CD4-positive, alpha-beta memory T cell (primary cell): ENCODE measurements around the gene LDLRAD4. TPM values are rescaled to one million over a fixed set of nuclear protein-coding genes. Genes with fewer than 3 reads are reported as not detected.

Experiments
- CTCF ChIA-PET: fragments of 350-600 bp; sonication (Branson Sonifier 250); formaldehyde crosslinking; loops from one replicate; lab custom pipeline; 2021; ENCODE audit warnings: inconsistent platforms; ENCODE audit not compliant: partially characterized antibody; lab: Charles Lee
- POLR2A ChIA-PET: fragments of 350-600 bp; sonication (Branson Sonifier 250); formaldehyde crosslinking; loops from one replicate; lab custom pipeline; 2021; ENCODE audit not compliant: partially characterized antibody; lab: Charles Lee
- DNase-seq, 5 donors: peaks; one replicate each; pipeline versions ENCODE4 v3.0.0 to v3.0.0-alpha.2; 2020 to 2022; ENCODE audit warnings: mixed read lengths in 1 of 5
- H3K27ac ChIP-seq: one replicate; pipeline ENCODE4 v1.7.0; 2013; ENCODE audit warnings: low read depth, low read length
- H3K27me3 ChIP-seq: 2 replicates; pipeline ENCODE4 v1.7.0; 2013; ENCODE audit warnings: mild to moderate bottlenecking, low read length, moderate library complexity; ENCODE audit not compliant: insufficient read depth
- H3K36me3 ChIP-seq: 2 replicates; pipeline ENCODE4 v1.7.0; 2013; ENCODE audit warnings: mild to moderate bottlenecking, low read length, moderate library complexity; ENCODE audit not compliant: insufficient read depth
- H3K4me1 ChIP-seq: 2 replicates; pipeline ENCODE4 v1.7.0; 2013; ENCODE audit warnings: mild to moderate bottlenecking, low read length, moderate library complexity; ENCODE audit not compliant: insufficient read depth
- H3K4me3 ChIP-seq, 2 donors: one replicate each; pipeline ENCODE4 v1.7.0; 2013; ENCODE audit warnings: low read length in 2 of 2, mild to moderate bottlenecking in 1 of 2
- H3K9me3 ChIP-seq, 2 donors: one replicate each; pipeline ENCODE4 v1.7.0; 2013; ENCODE audit warnings: low read length in 2 of 2, control low read depth in 1 of 2; ENCODE audit not compliant: control insufficient read depth in 1 of 2
- H3K27ac Mint-ChIP-seq, 7 donors: one replicate each; pipeline ENCODE4 v1.8.0; 2020 to 2021; ENCODE audit warnings: mixed read lengths in 7 of 7, mild to moderate bottlenecking in 6 of 7, inconsistent platforms in 3 of 7, moderate library complexity in 3 of 7
- H3K27me3 Mint-ChIP-seq, 2 donors: one replicate each; pipeline ENCODE4 v1.8.0; 2020 to 2021; ENCODE audit warnings: mixed read lengths in 2 of 2
- H3K36me3 Mint-ChIP-seq, 2 donors: one replicate each; pipeline ENCODE4 v1.8.0; 2020 to 2021; ENCODE audit warnings: mixed read lengths in 2 of 2, inconsistent platforms in 1 of 2, mild to moderate bottlenecking in 1 of 2
- H3K4me1 Mint-ChIP-seq, 4 donors: one replicate each; pipeline ENCODE4 v1.8.0; 2020 to 2021; ENCODE audit warnings: mixed read lengths in 4 of 4, mild to moderate bottlenecking in 1 of 4
- H3K4me3 Mint-ChIP-seq, 8 donors: one replicate each; pipeline ENCODE4 v1.8.0; 2020 to 2021; ENCODE audit warnings: mixed read lengths in 8 of 8, mild to moderate bottlenecking in 7 of 8, moderate library complexity in 6 of 8, inconsistent platforms in 3 of 8
- H3K9me3 Mint-ChIP-seq, 8 donors: one replicate each; pipeline ENCODE4 v1.8.0; 2020 to 2021; ENCODE audit warnings: mixed read lengths in 8 of 8, mild to moderate bottlenecking in 5 of 8, inconsistent platforms in 3 of 8, moderate library complexity in 1 of 8
- intact Hi-C: fragments of 100-400 bp; cut with micrococcal nuclease; formaldehyde crosslinking; loops from one replicate; pipeline ENCODE4 v1.15.1; 2023
- polyA plus RNA-seq, 2 donors: library from polyadenylated mRNA; unstranded; fragments of 300-500 nt; fragmentation: Illumina TruSeq; gene quantifications; one replicate each; pipeline ENCODE4 v1.2.3, GENCODE V29; 2021
- total RNA-seq, 2 experiments: library from RNA; stranded (reverse); gene quantifications; one replicate each; pipeline ENCODE4 v1.2.3, GENCODE V29; 2021

LDLRAD4 gene
- total and polyA plus RNA-seq, 4 experiments from 2014 or later: 17.4 to 63.0 (median 36.6) TPM

- no peak for DNase-seq
- no peak overlapping the region for H3K27ac Mint-ChIP-seq
- intact Hi-C loops: no loop called here
- Histone ChIP-seq H3K27me3 (no peaks in the 10 kb centered on the region), H3K9me3 (no peaks in the 10 kb centered on the region), H3K27ac (no peak overlapping the region), H3K4me1 (no peaks in the 10 kb centered on the region), H3K4me3 (no peak overlapping the region), H3K36me3 (no peaks in the 10 kb centered on the region)
- H3K27me3 Mint-ChIP-seq: peaks cover 0 to 2% of the 10 kb centered on the region in 2 donors
- no peaks in the 10 kb centered on the region for H3K9me3 Mint-ChIP-seq
- ChIA-PET POLR2A (no interaction called here), CTCF (interaction anchor here (0.8 to 1.1 kb wide), 2 partner anchors 42 to 438 kb away, joined by 3 to 4 read pairs; no protein-coding TSS in a partner anchor)
- H3K4me1 Mint-ChIP-seq: no peaks in the 10 kb centered on the region
- H3K4me3 Mint-ChIP-seq: no peak overlapping the region
- H3K36me3 Mint-ChIP-seq: no peaks in the 10 kb centered on the region
Measured at GRCh38 chr18:13653746-13654433, 435.3 kb downstream of the LDLRAD4 start.

GRCh38 chr18:13657974-13658373 lies 439.4 kb downstream of the LDLRAD4 start:
- Mint-ChIP-seq H3K27me3 (peaks cover 0 to 2% of the 10 kb centered on the region in 2 donors), H3K36me3 (peaks cover 0 to 1% of the 10 kb centered on the region in 2 donors), H3K27ac (peak overlapping the region in 2 of 7 donors; percentile 5 to 35), H3K4me3 (no peak overlapping the region), H3K4me1 (no peaks in the 10 kb centered on the region), H3K9me3 (no peaks in the 10 kb centered on the region)
- Histone ChIP-seq H3K36me3 (no peaks in the 10 kb centered on the region), H3K27me3 (no peaks in the 10 kb centered on the region), H3K4me3 (no peak overlapping the region), H3K4me1 (no peaks in the 10 kb centered on the region), H3K27ac (no peak overlapping the region), H3K9me3 (no peaks in the 10 kb centered on the region)
- intact Hi-C loops: no loop called here
- ChIA-PET POLR2A (no interaction called here), CTCF (no interaction called here)
- DNase-seq: no peak

DNA sequence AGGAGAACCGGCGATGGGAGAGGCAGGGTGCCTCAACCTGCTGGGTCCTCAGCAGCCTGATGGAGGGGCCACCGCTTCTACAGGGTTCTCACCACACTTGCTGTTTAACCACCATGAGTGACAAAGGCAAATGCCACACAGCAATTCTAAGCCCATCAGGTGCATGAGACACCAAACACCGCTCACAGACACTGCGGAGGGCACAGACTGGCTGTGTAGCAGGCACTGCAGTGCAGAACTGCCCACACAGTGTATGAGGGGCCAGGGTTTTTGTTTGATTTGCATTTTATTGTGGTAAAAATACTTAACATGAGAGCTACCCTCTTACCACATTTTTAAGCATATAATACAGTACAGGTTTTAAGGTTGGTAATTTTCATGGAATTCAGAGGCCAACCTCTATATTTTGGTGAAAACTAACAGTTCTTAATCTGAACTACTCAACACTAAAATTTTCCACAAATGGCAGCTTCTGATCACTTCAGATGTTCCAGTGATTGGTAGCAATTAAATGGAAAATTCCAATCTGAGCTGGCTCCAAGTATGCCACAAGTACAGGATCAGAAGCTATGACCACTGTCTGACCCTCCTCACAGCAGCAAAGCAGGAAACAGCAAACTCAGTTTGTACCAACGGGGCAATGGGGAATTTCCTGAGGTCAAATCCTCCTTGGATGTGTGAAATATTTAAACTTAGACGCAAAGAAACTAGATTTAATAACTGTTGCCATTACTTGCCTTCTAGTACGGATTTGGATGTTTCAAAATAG lies 440.1 kb downstream of the LDLRAD4 start:
- peaks cover 0 to 1% of the 10 kb centered on the region in 2 donors for H3K36me3 Mint-ChIP-seq
- no peaks in the 10 kb centered on the region for H3K9me3 ChIP-seq
- no peak overlapping the region for H3K27ac ChIP-seq
- no peak overlapping the region for H3K4me3 ChIP-seq
- intact Hi-C loops: no loop called here
- peaks cover 0 to 2% of the 10 kb centered on the region in 2 donors for H3K27me3 Mint-ChIP-seq
- no peaks in the 10 kb centered on the region for H3K4me1 Mint-ChIP-seq
- no peaks in the 10 kb centered on the region for H3K4me1 ChIP-seq
- CTCF ChIA-PET: no interaction called here
- DNase-seq: no peak
- no peaks in the 10 kb centered on the region for H3K9me3 Mint-ChIP-seq
- H3K36me3 ChIP-seq: no peaks in the 10 kb centered on the region
- no peak overlapping the region for H3K4me3 Mint-ChIP-seq
- H3K27me3 ChIP-seq: no peaks in the 10 kb centered on the region
- POLR2A ChIA-PET: no interaction called here
- no peak overlapping the region for H3K27ac Mint-ChIP-seq

DNA sequence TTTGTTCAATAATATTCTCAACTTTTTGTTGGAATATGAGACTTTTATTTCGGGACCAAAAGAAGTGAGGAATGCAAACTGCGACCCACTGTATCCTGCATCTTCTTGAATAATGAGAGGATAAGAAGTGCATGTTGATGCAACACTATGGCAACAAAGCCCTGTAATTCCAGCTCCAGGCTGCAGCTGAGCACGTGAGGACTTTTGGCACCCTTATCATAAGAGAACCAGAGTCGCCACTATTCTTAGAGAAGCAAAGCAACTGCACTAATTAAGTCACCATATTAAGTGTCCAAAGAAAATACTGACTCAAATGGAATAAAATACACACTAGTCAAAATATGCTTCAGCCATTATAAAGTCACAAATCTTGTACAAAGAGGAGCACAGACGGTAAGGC lies 441.9 kb downstream of the LDLRAD4 start:
- CTCF ChIA-PET: no interaction called here

GRCh38 chr18:13661051-13661778 lies 442.7 kb downstream of the LDLRAD4 start:
- no peaks in the 10 kb centered on the region for H3K4me1 ChIP-seq
- no peak overlapping the region for H3K4me3 ChIP-seq
- Mint-ChIP-seq H3K27ac (no peak overlapping the region), H3K4me1 (no peaks in the 10 kb centered on the region), H3K4me3 (no peak overlapping the region), H3K36me3 (peaks cover under 1 to 11% of the 10 kb centered on the region in 2 donors), H3K9me3 (no peaks in the 10 kb centered on the region), H3K27me3 (no peaks in the 10 kb centered on the region)
- H3K36me3 ChIP-seq: no peaks in the 10 kb centered on the region
- intact Hi-C loops: no loop called here
- ChIA-PET POLR2A (no interaction called here), CTCF (no interaction called here)
- no peaks in the 10 kb centered on the region for H3K27me3 ChIP-seq
- no peaks in the 10 kb centered on the region for H3K9me3 ChIP-seq
- no peak overlapping the region for H3K27ac ChIP-seq
- no peak for DNase-seq

More for the DNA sequence above, 441.9 kb downstream of the LDLRAD4 start:
- no peak for DNase-seq
- Histone ChIP-seq H3K4me1 (no peaks in the 10 kb centered on the region), H3K4me3 (no peak overlapping the region), H3K27me3 (no peaks in the 10 kb centered on the region), H3K27ac (no peak overlapping the region), H3K36me3 (no peaks in the 10 kb centered on the region), H3K9me3 (no peaks in the 10 kb centered on the region)
- Mint-ChIP-seq H3K4me1 (no peaks in the 10 kb centered on the region), H3K36me3 (peaks cover 0 to 7% of the 10 kb centered on the region in 2 donors), H3K27me3 (no peaks in the 10 kb centered on the region), H3K27ac (no peak overlapping the region), H3K4me3 (no peak overlapping the region), H3K9me3 (no peaks in the 10 kb centered on the region)
- POLR2A ChIA-PET: no interaction called here
- intact Hi-C loops: no loop called here

GRCh38 chr18:13661779-13662256 lies 443.3 kb downstream of the LDLRAD4 start:
- intact Hi-C loops: no loop called here
- Histone ChIP-seq H3K4me3 (no peak overlapping the region), H3K4me1 (no peaks in the 10 kb centered on the region), H3K27ac (no peak overlapping the region), H3K27me3 (no peaks in the 10 kb centered on the region), H3K36me3 (no peaks in the 10 kb centered on the region), H3K9me3 (no peaks in the 10 kb centered on the region)
- H3K9me3 Mint-ChIP-seq: no peaks in the 10 kb centered on the region
- H3K27ac Mint-ChIP-seq: peak overlapping the region in 1 of 7 donors; percentile 81
- H3K4me1 Mint-ChIP-seq: no peaks in the 10 kb centered on the region
- no peaks in the 10 kb centered on the region for H3K27me3 Mint-ChIP-seq
- peaks cover 5 to 17% of the 10 kb centered on the region in 2 donors for H3K36me3 Mint-ChIP-seq
- H3K4me3 Mint-ChIP-seq: no peak overlapping the region
- no peak for DNase-seq
- ChIA-PET CTCF (interaction anchor here (0.6 kb wide), 1 partner anchor 815 kb away, joined by 3 read pairs; no protein-coding TSS in a partner anchor), POLR2A (no interaction called here)

GRCh38 chr18:13672657-13673056 lies 454.1 kb downstream of the LDLRAD4 start:
- no peaks in the 10 kb centered on the region for H3K27me3 ChIP-seq
- intact Hi-C loops: no loop called here
- POLR2A ChIA-PET: no interaction called here
- no peak overlapping the region for H3K27ac ChIP-seq
- CTCF ChIA-PET: no interaction called here
- H3K9me3 Mint-ChIP-seq: no peaks in the 10 kb centered on the region
- no peak overlapping the region for H3K27ac Mint-ChIP-seq
- no peak overlapping the region for H3K4me3 Mint-ChIP-seq
- H3K9me3 ChIP-seq: no peaks in the 10 kb centered on the region
- DNase-seq: no peak
- H3K36me3 ChIP-seq: no peaks in the 10 kb centered on the region
- no peaks in the 10 kb centered on the region for H3K4me1 ChIP-seq
- H3K36me3 Mint-ChIP-seq: peaks cover 18% of the 10 kb centered on the region in 2 donors
- no peaks in the 10 kb centered on the region for H3K27me3 Mint-ChIP-seq
- H3K4me3 ChIP-seq: no peak overlapping the region
- peaks cover 0 to 3% (median under 1%) of the 10 kb centered on the region in 4 donors for H3K4me1 Mint-ChIP-seq
